Mucosa of rectum (tissue), 2 donors: ENCODE measurements around the gene HEPH.
A peak's percentile ranks its signal among the peaks of the same experiment; 100 is the strongest.

Experiments used
- H3K27ac ChIP-seq, 2 donors: one replicate each; pipeline ENCODE4 v1.7.0; 2013; ENCODE audit warnings: inconsistent platforms in 2 of 2, low read depth in 2 of 2, low read length in 2 of 2
- H3K27me3 ChIP-seq, 2 donors: one replicate each; pipeline ENCODE4 v1.7.0; 2013; ENCODE audit warnings: low read length in 2 of 2; ENCODE audit not compliant: control insufficient read depth in 2 of 2, insufficient read depth in 2 of 2
- H3K36me3 ChIP-seq, 2 donors: one replicate each; pipeline ENCODE4 v1.7.0; 2013; ENCODE audit warnings: low read length in 2 of 2; ENCODE audit not compliant: control insufficient read depth in 2 of 2, insufficient read depth in 2 of 2
- H3K4me1 ChIP-seq, 2 donors: one replicate each; pipeline ENCODE4 v1.7.0; 2013; ENCODE audit warnings: low read length in 2 of 2, mild to moderate bottlenecking in 1 of 2; ENCODE audit not compliant: control insufficient read depth in 2 of 2, insufficient read depth in 2 of 2
- H3K4me3 ChIP-seq, 2 donors: one replicate each; pipeline ENCODE4 v1.7.0; 2013; ENCODE audit warnings: low read length in 2 of 2
- H3K9ac ChIP-seq, 2 donors: one replicate each; pipeline ENCODE4 v1.7.0; 2013; ENCODE audit warnings: low read length in 2 of 2, low read depth in 1 of 2, mild to moderate bottlenecking in 1 of 2
- H3K9me3 ChIP-seq, 2 donors: one replicate each; pipeline ENCODE4 v1.7.0; 2013; ENCODE audit warnings: low read length in 2 of 2; ENCODE audit not compliant: control insufficient read depth in 2 of 2
- donor health status: healthy.
- donor health status: Normal muscosa, but diverticular disease.

Gene HEPH

DNA sequence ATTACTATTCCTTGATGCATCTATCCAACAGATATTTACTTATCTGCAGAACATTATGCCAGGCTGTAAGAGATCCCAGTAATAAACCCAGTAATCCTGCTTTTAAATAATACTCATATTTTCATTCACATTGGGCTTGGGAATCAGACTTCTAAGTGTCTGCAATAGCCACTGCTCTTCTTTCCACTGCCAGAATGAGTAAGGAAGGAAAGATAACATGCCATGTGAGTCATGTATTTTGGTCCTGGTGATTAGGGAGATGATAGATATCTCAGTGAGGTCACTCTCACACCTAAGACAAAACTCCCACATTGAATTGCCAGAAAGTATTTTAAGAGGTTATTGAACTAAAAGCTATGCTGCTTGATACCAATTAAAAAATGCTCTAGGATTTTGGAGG lies 13.9 kb upstream of the HEPH start:
- Histone ChIP-seq H3K9me3 (no peaks in the 10 kb centered on the region), H3K36me3 (no peaks in the 10 kb centered on the region), H3K9ac (no peak overlapping the region), H3K27me3 (peaks cover 3 to 7% of the 10 kb centered on the region in 2 donors), H3K4me1 (no peaks in the 10 kb centered on the region), H3K27ac (no peak overlapping the region), H3K4me3 (no peak overlapping the region)

DNA sequence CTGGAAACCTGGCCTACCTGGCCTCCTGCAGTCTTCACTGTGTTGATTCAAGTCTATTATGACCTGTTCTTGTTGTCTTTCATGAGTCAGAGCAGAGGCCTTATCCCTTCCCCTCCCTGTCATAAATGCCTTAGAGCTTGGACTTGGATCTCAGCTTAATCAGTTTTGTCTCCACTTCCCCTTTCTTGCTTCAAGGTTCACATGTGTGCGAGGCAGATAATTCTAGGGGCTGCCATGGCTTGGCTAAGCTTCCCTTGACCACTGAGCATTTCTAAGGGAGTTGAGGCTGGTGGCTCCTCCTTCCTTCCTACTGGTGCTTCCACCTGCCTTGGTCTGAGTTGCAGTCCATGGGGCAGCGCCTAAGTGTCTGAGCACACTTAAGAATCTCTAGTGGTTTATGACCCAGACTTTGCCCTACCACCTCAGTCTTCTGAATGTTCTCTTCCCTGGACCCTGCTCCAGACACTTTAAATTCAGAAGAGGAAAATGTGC lies 1.7 kb upstream of the HEPH start:
- Histone ChIP-seq H3K9me3 (no peaks in the 10 kb centered on the region), H3K27me3 (peaks cover 0 to 4% of the 10 kb centered on the region in 2 donors), H3K36me3 (no peaks in the 10 kb centered on the region), H3K4me1 (peaks cover 16 to 21% of the 10 kb centered on the region in 2 donors), H3K9ac (peak overlapping the region; percentile 52 to 72), H3K27ac (peak overlapping the region; percentile 84 to 91), H3K4me3 (peak overlapping the region; percentile 80)

DNA sequence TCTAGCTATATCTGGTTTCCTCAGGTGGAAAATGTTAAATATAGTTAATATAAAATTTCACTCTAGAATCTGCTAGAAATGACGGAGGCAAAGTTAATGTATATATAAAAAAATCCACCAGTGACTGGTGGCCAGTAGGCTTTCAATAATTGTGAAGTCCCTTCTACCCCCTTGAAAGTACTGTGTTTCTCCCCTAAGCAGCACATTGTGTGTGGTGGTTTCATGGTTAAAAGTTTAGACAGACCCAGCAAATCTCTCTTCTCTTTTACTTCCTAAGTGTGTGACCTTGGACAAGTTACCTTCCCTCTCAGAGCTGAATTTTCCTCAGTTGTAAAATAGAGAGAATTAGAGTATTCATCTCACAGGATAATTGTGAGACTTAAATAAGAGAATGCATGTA lies 600 bp upstream of the HEPH start:
- peaks cover 0 to 4% of the 10 kb centered on the region in 2 donors for H3K27me3 ChIP-seq
- H3K4me3 ChIP-seq = peak overlapping the region; percentile 80
- H3K9me3 ChIP-seq = no peaks in the 10 kb centered on the region
- H3K27ac ChIP-seq = peak overlapping the region; percentile 84 to 91
- H3K9ac ChIP-seq = peak overlapping the region; percentile 52 to 72
- no peaks in the 10 kb centered on the region for H3K36me3 ChIP-seq
- H3K4me1 ChIP-seq = peaks cover 17 to 26% of the 10 kb centered on the region in 2 donors

DNA sequence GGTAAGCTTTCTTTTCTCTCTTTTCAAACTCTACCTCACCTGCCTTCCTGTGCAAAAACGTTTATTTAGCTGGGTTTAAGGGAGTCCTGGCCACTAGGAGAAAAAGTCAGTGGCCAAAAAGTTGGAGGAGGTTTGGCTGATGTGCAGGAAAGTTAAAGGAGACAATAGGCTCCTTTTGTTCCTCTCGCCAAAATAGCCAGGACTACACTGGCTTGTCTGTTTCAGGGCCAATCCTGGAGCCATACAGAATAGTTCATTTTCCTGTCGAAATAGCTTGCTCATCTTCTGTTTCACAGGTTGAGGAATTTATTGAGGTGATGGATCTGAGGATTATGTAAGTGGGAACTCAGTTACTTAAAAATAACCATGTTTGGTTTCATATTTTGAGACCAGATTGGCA lies 423 bp downstream of the HEPH start:
- H3K36me3 ChIP-seq = no peaks in the 10 kb centered on the region
- H3K27ac ChIP-seq = peak overlapping the region; percentile 84 to 91
- peak overlapping the region; percentile 52 to 72 for H3K9ac ChIP-seq
- H3K4me1 ChIP-seq = peaks cover 17 to 26% of the 10 kb centered on the region in 2 donors
- peak overlapping the region; percentile 80 for H3K4me3 ChIP-seq
- no peaks in the 10 kb centered on the region for H3K9me3 ChIP-seq
- H3K27me3 ChIP-seq = peaks cover 0 to 4% of the 10 kb centered on the region in 2 donors

DNA sequence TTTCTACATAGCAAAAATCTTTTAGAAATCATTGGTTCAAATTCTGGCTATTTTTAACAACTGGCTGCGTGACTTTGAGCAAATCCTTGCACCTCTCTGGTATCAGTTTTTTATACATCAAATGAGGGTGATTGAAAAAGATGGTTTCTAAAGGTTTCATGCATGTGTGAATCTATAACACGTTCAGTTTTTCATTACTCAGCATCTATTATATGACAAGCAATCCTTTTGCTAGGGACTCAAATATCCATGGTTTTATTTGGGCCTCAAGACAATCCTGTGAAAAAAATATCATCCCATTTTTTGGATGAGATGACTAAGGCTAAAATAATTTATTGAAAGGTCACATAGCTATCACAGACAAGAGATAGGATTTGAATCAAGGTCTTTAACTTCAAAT lies 884 bp downstream of the HEPH start:
- peaks cover 0 to 4% of the 10 kb centered on the region in 2 donors for H3K27me3 ChIP-seq
- H3K4me3 ChIP-seq = peak overlapping the region; percentile 80
- peaks cover 17 to 26% of the 10 kb centered on the region in 2 donors for H3K4me1 ChIP-seq
- no peaks in the 10 kb centered on the region for H3K36me3 ChIP-seq
- H3K9me3 ChIP-seq = no peaks in the 10 kb centered on the region
- peak overlapping the region; percentile 84 to 91 for H3K27ac ChIP-seq
- peak overlapping the region in 1 of 2 donors; percentile 72 for H3K9ac ChIP-seq

DNA sequence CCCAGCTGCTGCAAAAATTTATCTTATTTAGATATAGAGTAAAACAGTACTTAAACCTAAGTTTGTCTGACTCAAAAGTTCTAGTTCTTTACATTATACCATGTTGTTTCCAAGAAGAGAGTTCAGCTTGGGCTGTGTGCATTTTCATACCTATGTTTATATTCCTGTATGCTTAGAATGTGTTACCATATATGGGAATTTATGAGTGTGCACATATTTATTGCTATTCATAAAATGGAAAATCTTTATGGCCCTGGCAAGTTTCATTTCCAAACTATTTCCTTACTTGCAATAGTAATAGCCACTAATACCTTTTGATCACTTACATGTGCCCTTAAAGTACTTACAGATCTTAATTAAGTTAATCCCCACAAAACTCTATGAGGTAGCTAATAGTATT lies 2.6 kb downstream of the HEPH start:
- Histone ChIP-seq H3K4me3 (peak overlapping the region; percentile 2 to 27), H3K27ac (peak overlapping the region; percentile 60 to 91), H3K27me3 (peaks cover 0 to 4% of the 10 kb centered on the region in 2 donors), H3K36me3 (peaks cover 0 to 1% of the 10 kb centered on the region in 2 donors), H3K9ac (no peak overlapping the region), H3K9me3 (no peaks in the 10 kb centered on the region), H3K4me1 (peaks cover 12 to 17% of the 10 kb centered on the region in 2 donors)

DNA sequence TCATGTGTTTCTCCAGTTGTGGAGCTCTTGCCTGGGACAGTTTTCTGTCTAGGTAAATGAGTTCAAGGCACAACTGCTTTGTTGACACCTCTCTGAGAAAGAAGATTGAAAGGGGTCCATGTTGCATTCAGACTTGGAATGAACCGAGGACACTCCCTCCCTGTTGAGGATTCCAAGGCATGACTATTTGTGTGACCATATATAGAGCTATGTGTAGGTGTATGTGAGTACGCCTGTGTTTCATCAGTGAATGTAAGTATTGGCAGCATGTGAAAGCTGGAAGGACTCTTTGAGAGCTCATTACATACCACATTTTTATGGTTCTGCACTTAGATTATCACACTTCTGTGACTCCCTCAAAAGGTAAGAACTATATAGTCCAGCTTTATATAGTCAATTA lies 3.4 kb downstream of the HEPH start:
- H3K9ac ChIP-seq = no peak overlapping the region
- peak overlapping the region; percentile 60 to 78 for H3K27ac ChIP-seq
- no peaks in the 10 kb centered on the region for H3K9me3 ChIP-seq
- H3K4me1 ChIP-seq = peaks cover 11 to 14% of the 10 kb centered on the region in 2 donors
- H3K27me3 ChIP-seq = peaks cover 0 to 2% of the 10 kb centered on the region in 2 donors
- peaks cover 3 to 8% of the 10 kb centered on the region in 2 donors for H3K36me3 ChIP-seq
- H3K4me3 ChIP-seq = peak overlapping the region; percentile 2 to 27

DNA sequence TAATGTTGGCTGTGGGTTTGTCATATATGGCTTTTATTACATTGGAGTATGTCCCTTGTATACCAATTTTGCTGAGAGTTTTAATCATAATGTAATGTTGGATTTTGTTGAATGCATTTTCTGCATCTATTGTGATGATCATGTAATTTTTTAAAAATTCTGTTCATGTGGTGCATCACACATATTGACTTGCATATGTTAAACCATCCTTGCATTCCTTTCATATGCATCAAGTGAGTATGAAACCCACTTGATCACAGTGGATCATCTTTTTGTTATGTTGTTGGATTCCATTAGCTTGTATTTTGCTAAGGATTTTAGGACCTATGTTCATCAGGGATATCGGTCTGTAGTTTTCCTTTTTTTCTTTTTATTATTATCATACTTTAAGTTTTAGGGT lies 12.1 kb downstream of the HEPH start:
- Histone ChIP-seq H3K36me3 (peaks cover 32 to 36% of the 10 kb centered on the region in 2 donors), H3K4me3 (no peak overlapping the region), H3K9me3 (peaks cover 12% of the 10 kb centered on the region in 2 donors), H3K27ac (no peak overlapping the region), H3K27me3 (no peaks in the 10 kb centered on the region), H3K4me1 (no peaks in the 10 kb centered on the region), H3K9ac (no peak overlapping the region)

DNA sequence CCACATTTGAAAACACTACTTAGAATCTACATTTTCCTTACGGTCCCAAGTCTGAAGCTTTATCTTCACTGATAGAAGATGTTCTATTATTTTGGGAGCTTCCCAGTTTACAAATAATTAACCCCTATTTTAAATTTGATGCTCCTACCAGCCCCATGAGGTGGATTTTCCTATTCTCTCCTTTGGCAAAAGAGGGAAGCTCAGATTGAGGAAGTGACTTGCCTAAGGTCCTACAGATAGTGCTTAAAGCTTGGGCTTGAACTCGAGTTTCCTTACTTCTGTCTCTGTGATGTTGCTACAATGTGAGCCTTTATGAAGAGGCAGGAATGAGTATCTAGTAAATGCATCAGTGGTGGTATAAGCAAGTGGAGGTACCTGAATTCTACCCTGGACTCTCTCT lies 27.5 kb downstream of the HEPH start:
- H3K4me1 ChIP-seq = no peaks in the 10 kb centered on the region
- H3K27ac ChIP-seq = no peak overlapping the region
- H3K9me3 ChIP-seq = no peaks in the 10 kb centered on the region
- H3K36me3 ChIP-seq = peaks cover 42 to 50% of the 10 kb centered on the region in 2 donors
- H3K9ac ChIP-seq = no peak overlapping the region
- H3K4me3 ChIP-seq = no peak overlapping the region
- no peaks in the 10 kb centered on the region for H3K27me3 ChIP-seq

DNA sequence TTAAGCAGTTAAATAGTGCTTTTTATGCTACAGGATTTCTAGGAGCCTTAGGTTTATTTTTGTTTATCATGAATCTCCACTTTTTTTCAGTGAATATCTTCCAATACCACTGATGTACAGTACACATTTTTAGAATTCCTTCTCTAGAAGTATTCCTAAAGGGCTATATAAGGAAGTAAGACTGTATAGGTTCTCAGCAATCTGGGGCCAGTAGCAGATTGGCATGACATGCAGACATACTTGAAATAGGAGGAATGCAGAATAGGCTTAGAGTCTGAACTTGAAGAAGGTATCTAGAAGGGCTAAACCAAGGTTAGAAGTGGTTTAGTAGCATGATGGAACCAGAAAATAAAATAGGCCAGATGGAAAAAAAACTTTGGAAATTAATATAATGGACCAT lies 29.8 kb downstream of the HEPH start:
- Histone ChIP-seq H3K36me3 (peaks cover 41 to 47% of the 10 kb centered on the region in 2 donors), H3K4me1 (no peaks in the 10 kb centered on the region), H3K9me3 (no peaks in the 10 kb centered on the region), H3K9ac (no peak overlapping the region), H3K27me3 (no peaks in the 10 kb centered on the region), H3K4me3 (no peak overlapping the region), H3K27ac (no peak overlapping the region)
